SKM-1 (cell line): ENCODE data around the gene RELN.
"Not testable (repeated sequence)": the region's sequence is repeated elsewhere in the genome, so short reads cannot be mapped to it uniquely, and the experiment has no call there.

ENCODE experiments used
- DNase-seq: peaks from one replicate; lab custom pipeline; 2025; ENCODE audit not compliant: unreplicated experiment; lab: John Stamatoyannopoulos, UW

RELN gene

DNA sequence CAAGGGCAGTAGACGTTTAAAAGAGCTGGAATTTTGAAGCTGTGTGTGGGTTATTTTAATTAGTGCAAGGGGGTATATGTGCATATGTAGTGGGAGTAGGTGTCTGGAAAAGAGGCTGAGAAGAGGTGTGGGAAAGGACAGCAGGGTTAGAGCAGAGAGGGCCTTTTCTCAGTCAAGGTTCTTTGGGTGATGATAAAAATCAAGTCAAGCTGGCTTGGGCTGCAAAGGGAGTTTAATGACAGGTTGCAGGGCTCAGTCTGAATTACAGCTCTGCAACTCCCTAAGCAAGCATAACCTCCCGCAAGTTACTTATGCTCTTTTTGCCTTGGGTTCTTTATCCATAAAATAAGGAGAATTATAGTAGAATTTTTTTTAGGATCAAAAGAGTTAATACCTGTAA, 83.5 kb downstream of the RELN start:
- no peak for DNase-seq

DNA sequence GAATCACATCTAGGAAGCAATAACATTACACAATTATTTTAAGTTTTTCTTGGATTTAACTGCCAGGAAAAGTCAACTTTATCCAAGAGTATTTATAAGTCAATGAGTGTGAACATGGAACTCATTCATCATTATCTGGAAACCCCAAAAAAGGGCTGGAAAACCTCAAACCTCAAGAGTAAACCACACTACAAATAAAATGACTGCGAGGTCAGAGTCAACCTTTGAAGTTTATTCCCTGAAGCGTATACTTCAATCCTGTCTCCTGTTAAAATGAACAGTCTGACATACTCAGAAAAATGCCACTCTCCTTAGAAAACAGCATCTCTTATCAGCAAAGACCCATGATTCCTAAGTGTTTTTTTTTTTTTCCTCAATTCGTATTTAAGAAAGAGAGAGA, 86.5 kb downstream of the RELN start:
- DNase-seq = no peak

DNA sequence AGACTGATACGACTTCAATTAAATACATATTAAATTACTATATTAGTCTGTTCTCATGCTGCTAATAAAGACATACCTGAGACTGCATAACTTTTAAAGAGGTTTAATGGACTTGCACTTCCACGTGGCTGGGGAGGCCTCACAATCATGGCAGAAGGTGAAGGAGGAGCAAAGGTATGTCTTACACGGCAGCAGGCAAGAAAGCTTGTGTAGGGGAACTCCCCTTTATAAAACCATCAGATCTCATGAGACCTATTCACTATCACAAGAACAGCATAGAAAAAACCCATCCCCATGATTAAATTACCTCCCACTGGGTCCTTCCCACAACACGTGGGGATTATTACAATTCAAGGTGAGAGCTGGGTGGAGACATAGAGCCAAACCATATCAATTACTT, 92.6 kb downstream of the RELN start:
- DNase-seq = not testable (repeated sequence)

DNA sequence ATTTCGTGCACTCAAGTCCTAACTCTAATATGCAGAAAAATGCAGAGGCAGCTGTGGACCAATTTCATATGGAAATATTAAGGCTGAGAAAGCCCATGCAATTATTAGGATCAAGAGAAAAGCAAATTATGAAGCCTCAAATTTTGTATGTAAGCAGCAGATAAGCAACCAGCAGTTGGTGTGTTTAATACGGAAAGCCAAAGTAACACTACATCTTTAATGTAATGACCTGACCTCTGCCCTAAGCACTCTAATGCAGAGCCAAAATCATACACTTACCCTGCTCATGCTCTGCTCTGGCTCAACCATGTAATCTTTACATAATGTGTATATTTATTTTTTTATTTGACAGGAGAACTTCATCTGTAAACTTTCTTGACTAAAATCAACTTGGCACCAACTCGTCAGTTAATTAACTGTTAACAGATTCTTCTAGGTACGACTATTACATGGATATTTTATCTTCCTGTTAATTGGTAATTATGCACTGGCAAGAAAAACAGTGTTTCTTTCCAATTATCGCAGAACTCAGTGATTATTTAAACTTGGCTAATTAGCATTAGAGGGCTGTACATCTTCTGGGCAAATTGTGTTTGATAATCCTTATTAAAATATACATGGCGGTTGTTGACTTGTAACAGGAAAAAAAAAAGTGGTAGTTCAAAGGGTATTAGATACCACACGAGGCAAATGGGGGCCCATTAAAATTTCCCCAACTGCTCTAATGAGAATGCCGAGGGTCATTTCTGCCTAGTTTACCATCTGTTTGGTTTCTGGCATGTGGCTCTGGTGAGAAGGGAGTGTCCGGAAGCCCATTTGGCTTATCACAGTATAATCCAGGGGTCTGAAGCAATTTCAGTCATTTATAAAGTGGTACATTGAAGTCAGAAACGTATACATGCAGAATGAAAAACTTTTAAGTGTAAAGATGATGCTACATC, 94.5 kb downstream of the RELN start:
- DNase-seq = no peak

DNA sequence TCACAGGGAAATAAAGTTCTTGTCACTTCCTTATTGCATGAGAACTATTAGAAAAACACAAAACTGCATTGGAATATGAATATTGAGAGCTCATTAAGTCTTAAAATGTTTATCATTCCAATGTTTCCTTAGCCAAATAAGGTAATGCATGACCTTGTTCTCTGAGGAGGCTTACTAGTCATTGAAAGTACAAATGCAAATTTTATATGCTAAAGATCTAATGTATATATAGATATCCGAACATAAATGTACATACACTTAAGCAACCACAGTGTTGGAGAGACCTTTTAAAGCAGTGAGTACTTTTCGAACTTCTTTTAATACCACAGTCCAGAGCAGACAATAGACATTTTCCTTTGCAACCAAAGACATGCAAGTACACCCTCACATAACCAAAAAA, 96.1 kb downstream of the RELN start:
- no peak for DNase-seq

DNA sequence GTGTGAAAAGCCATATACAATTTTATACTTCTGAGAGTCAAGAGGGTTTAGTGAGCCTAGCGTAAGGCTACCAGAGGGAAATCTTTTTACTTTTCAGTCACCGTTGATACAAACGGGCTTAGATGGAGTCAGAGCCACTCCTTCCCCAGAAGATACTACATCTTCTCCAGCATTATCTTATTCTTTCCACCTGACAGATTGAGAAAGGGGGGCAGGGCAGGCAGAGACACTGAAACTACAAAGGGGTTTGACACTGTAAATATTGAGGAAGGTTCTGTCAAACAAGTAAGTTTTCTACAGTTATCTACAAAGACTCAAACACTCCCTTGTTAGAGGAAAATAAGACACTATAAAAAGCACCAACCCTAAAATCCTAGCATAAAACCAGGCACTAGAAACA, 100.0 kb downstream of the RELN start:
- no peak for DNase-seq

DNA sequence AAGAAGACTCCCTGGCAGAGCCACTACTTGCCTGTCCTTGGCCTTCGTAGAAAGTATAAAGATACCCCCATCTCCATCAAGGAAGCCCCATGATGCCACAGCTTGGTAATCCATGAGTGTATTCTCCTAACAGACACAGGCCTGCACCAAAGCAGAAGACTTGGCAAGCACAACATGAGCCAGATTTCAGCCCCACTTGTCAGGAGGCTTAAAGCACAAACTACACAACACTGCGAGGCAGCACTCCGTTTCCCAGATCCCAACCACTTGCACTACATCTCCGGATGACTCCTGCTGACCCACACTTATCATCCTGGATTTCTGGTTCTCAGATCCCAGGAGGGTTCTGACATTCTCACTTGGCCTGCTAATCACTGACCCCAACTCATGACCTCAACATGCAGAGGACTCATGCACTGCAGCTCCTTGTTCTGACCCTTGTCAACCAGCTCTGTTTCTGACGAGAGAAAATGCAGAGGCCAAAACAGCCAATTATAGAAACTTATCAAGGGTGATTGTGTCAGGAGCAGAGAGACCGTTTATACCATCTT, 100.8 kb downstream of the RELN start:
- no peak for DNase-seq

DNA sequence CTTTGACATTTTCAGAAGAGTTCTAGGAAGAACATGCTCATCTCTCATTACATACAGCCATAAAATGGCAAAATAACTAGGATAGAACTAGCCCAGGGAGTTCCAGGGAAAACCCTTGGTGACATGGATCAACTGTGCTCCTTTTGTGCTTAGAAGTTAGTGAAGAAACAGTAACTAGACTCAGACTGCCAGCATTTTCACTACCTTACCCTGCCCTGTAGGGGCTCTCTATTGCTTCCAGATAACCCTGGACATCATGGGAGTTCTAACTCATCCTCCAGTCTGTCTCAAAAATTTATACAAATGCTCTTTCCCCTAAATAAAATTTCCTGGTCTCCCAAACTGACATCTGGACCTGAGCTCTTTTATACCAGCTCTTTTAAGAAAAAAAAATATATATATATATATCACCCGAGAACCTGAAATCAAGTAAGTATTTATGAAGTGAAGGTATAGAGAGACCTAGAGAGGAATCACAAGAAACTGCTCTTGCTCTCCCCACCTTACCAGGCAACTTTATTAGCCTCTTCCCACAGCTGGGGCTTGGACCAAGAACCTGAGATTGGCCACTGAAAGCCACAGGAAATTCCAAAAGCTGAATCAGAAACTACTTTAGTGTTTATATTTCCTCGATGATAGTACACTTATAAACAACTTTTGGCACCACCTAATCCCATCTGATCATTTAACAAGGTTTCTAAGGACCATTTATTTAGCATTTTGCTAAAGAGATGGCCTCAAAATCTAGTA, 101.4 kb downstream of the RELN start:
- DNase-seq = no peak

DNA sequence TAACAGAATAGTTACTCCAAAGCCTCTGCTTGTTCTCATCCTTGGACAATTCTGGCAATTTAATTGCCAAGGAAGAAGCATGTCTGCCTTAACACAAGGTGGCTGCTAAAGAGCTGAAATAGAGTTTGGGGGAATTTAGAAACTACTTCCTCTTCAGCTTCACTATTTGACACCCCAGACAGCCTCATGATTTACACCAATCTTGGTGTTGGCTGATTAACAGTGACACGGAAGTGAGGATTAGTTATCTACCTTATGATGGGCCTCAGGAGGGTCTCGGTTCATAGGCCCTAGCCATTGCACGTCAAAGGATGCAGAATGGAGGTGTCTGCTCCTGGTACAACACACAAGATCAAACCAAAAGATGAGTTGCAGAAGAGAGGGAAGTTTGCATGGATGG, 102.4 kb downstream of the RELN start:
- DNase-seq = no peak

DNA sequence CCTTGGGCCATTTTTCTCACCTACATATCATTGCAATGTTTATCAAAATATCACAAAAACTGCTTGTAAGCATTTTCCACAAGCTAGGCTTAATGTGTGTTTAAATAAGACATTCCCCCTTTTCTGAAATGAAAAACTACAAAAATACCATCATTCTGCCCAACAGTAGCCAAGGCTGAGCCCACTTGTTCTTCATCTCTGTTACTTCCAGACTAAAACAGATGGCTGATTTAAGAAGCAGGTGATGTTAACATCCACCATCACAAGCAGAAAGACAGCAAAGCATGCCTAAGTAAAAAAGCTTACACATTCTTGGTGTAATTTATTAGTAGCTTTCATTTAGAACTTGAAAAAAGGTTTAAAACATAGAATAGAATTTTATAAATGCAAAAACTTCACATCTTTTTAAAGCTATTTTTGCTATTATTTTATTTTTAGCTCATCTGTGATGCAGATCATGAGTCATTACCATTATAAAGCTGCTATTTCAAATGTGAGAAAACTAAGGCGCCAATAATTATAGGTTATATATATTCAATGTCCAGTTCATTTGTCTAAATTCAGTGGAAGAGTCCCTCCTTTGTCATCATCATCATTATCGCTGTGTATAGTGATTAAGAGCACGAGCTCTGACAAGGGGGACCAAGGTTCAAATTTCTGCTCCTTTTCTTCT, 109.4 kb downstream of the RELN start:
- no peak for DNase-seq

DNA sequence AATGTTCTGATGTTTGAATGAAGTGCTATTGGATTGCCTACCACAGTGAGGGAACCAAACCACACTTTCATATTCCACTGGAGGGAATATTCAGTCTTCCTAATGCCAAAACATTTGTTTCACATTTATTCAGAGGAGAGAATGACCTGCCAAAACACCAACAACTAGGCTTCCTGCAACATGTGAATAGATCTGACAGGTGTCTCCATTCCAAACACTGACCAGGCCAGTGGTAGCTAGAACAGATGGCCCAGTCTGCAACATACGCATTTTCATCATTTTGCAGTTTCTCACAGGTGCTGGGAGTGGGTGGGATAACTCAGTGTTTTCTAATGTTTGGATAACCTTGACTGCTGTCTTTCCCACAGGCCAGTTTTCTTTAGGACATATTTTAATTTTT, 110.0 kb downstream of the RELN start:
- no peak for DNase-seq

DNA sequence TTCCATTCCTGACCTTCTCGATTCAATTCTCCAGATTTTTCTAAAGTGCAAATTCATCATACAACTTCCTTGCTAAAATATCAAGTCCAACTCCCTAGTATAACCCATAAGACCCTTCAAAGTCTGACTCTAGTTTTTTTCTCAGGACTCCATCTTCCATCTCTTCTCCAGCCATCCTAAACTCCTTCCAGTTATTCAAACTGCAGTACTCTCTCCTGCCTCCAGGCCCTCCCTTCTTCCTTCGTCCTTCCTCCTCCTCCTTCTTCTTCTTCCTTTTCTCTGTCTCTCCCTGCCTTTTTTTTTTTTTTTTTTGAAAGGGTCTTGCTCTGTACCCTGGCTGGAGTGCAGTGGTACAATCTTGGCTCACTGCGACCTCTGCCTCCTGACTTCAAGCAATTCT, 111.9 kb downstream of the RELN start:
- DNase-seq = no peak

DNA sequence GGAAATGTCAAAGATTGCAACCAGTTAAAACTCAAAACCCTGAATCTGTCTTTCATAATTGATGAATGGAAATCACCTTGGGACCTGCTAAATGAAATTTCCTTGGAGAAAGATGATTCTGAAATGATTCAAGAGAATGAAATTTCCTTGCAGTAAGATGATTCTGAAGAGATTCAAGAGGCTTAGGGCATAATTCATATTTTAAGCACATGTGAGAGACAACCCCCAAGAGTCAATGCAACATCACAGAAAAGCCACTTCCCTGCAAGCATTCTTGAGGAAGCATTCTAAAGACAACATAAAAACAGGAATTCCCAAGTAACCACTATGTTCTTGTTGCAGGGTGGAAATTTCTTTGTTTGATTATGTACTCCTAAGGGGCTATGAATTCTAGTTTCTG, 113.7 kb downstream of the RELN start:
- DNase-seq = no peak

DNA sequence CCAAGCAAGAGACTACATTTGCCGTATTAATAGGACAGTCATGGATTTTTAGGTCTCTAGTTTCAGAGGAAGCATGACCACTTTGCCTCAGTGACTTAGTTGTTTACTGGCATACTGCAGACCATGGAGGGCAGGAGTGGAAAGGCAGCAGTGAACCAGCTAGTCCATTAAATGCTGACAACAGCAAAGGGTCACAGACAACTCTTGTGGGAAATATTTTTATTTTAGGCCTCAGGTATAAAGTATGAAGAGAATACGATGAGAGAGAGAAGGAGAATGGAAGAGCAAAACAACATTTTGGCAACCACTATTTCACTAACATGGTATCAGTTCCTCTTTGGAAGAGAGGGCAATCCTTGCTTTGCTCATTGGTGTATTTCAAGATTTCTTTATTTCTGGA, 118.0 kb downstream of the RELN start:
- no peak for DNase-seq

DNA sequence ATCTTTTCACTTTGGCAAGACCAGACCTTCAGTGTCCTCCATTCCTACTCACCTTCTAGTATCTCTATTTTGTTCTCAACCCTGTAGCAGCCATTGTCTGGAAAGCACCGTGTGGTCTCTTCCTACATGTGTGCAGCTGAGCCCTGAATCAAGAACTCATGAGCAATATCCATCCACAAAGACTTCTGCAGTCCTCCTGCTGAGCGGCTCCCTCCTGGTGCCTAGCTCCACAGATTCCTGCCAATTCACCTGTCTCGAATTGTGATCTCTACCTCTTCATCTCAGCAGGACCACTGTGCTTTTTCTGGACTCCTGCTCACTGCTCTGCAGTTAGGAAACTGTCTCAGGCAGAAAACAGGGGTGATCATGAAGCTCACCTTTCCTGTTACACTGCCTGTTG, 118.8 kb downstream of the RELN start:
- no peak for DNase-seq

DNA sequence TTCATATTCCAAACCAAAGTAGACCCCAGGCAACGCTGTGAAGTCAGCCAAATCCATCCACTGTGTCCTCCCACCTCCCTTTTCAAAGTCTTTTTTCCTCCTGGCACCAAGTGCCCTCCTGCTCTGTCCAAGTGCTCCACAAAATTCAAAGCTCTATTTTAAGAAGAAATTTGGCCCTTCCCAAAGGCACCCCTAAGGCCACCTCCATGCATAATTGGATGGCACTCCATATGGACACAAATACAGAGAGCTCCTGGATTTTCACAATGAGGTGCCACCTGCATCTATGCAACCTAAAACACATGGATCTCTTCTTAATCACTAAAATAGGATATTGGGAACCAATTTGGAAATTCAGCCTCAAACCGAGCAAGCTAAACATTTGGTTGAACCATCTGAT, 121.6 kb downstream of the RELN start:
- no peak for DNase-seq

DNA sequence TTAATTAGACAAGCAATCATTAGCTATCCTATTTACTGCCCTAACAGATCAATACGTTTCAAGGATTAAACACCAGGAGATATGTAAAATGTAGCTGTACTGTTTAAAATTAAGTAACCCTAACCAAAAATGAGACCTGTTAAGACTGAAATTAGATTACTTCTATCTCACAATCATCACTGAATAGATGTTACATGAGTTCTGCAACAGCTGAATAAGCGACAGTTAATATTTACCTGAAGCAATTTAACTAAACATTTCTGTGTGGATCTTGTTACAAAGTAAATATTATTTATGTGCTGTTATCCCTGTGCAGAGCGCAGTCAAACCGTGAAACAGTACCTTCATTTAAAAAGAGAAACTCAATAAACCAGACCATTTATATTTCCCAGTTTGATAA, 122.5 kb downstream of the RELN start:
- DNase-seq = no peak

DNA sequence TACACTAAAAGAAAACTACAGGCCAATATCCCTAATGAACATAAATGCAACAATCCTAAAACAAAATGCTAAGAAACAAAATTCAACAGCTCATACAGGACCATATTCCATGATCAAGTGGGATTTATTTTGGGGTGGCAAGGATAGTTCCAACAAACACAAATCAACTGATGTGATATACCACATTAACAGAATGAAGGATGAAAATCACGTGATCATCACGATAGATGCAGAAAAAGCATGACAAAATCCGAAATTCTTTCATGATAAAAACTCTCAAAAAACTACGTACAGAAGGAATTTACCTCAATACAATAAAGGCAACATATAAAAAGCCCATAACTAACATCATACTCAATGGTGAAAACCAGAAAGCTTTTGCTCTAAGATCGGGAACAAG, 124.0 kb downstream of the RELN start:
- no peak for DNase-seq

DNA sequence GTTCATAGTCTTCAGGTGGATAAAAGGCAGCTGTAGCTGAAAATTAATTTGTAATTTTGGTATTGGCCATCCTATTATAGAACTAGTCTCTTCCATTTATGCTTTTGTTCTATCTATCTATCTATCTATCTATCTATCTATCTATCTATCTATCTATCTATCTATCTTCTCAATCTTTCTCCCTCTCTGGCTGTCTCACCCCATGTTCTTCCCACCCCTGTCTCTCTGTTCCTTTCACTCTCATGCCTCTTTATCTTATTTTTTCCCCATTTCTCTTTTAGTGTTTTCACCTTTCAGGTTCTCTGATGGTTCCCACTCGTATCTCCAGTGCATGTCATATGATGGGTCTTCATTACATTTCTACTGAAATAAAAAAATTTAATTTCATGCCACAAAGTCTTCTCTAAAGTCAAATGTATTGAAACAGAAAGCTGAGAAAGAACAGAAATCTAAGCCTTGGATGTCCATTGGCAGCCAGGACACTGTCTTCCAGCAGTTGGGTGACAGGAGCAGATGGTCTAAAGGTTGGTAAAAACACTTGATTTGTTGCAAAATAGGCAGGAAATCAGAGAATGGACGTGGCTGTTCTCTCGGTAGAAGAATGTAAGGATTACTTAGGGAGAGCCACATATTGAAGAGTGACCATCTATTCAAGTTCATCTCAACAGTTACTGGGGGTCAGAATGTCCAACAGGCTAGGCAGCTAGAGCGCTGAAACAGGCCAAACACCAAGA, 127.0 kb downstream of the RELN start:
- no peak for DNase-seq

DNA sequence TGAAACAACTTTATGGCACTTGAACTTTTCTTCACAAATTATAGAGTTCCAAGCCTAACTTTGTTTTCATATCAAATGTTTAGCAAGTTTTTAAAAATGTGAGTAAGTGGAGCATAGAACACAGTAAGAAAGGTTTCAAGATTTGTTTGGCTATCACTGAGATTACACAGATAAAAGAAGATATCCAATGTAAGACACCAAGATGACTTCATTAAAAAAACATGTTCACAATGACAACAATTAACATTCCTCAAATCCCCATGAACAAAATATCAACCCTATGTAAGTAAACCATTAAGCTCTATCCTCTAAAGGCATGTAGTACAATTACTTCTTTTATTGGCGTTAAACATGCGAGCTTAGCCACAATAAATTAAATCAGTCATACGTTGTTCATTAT, 129.7 kb downstream of the RELN start:
- DNase-seq = no peak

DNA sequence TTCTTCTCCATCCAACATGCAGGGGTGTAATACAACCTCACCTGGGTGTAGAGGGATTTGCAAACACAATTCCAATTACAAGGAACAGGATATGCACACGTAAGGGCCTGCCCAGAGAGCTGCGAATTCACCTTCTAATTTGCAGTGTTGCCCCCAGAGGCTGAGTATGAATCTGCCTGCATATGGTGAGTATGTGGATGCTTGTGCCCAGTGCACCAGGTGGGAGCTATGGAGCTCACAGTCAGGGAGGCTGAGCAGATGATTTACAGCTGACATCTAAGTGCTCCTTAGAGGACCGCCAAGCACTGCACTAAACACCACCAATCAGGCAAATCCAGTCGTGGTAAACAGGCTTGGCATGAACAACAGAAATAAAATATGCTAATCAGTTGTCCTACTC, 132.0 kb downstream of the RELN start:
- no peak for DNase-seq
